BE2C (cell line): ENCODE results near the gene UGT1A6.
"Not testable (repeated sequence)": the region's sequence is repeated elsewhere in the genome, so short reads cannot be mapped to it uniquely, and the experiment has no call there.

ENCODE experiments used
- DNase-seq: peaks from one replicate; pipeline ENCODE4 v3.0.0-alpha.2; 2020
- H3K27me3 ChIP-seq: fragments of 250-450 bp; sonication (Bioruptor Pico); 2 replicates; pipeline ENCODE4 v1.5.1; 2020; ENCODE audit warnings: mild to moderate bottlenecking
- H3K36me3 ChIP-seq: fragments of 250-450 bp; sonication (Bioruptor Pico); 2 replicates; pipeline ENCODE4 v1.5.1; 2020; ENCODE audit warnings: mild to moderate bottlenecking
- H3K4me1 ChIP-seq: fragments of 250-450 bp; sonication (Bioruptor Pico); 2 replicates; pipeline ENCODE4 v1.5.1; 2020
- H3K4me3 ChIP-seq: 2 replicates; pipeline ENCODE4 v1.5.1; 2011; ENCODE audit warnings: low read depth, low read length
- H3K9me3 ChIP-seq: fragments of 250-450 bp; sonication (Bioruptor Pico); 2 replicates; pipeline ENCODE4 v1.5.1; 2020
- CTCF ChIP-seq: IDR thresholded peaks from 2 replicates; pipeline ENCODE4 v1.5.1; 2012; ENCODE audit warnings: mild to moderate bottlenecking, low read depth, low read length

Gene UGT1A6

GRCh38 chr2:233746475-233747282 is 54.0 kb downstream of the UGT1A6 start:
- H3K9me3 ChIP-seq: no peaks in the 10 kb centered on the region; the same call in 1 of the 2 replicates

GRCh38 chr2:233747283-233747544 is 54.5 kb downstream of the UGT1A6 start:
- TF ChIP-seq CTCF: no peak
- Histone ChIP-seq H3K9me3 (no peaks in the 10 kb centered on the region; the same call in 1 of the 2 replicates), H3K4me1 (no peaks in the 10 kb centered on the region), H3K4me3 (no peak overlapping the region), H3K36me3 (no peaks in the 10 kb centered on the region), H3K27me3 (no peaks in the 10 kb centered on the region; the same call in 1 of the 2 replicates)
- no peak for DNase-seq

More at GRCh38 chr2:233746475-233747282, 54.0 kb downstream of the UGT1A6 start:
- no peak for TF ChIP-seq CTCF
- Histone ChIP-seq H3K36me3 (no peaks in the 10 kb centered on the region), H3K27me3 (no peaks in the 10 kb centered on the region; the same call in 1 of the 2 replicates), H3K4me1 (no peaks in the 10 kb centered on the region), H3K4me3 (no peak overlapping the region)
- no peak for DNase-seq

GRCh38 chr2:233750689-233751088 is 58.0 kb downstream of the UGT1A6 start:
- not testable (repeated sequence) for H3K4me3 ChIP-seq, H3K36me3 ChIP-seq, DNase-seq, H3K27me3 ChIP-seq, H3K9me3 ChIP-seq, H3K4me1 ChIP-seq

GRCh38 chr2:233751212-233752009 is 58.7 kb downstream of the UGT1A6 start:
- H3K4me3 ChIP-seq, H3K27me3 ChIP-seq, H3K4me1 ChIP-seq, H3K9me3 ChIP-seq, DNase-seq, H3K36me3 ChIP-seq: not testable (repeated sequence)

GRCh38 chr2:233754872-233755611 is 62.4 kb downstream of the UGT1A6 start:
- Histone ChIP-seq H3K27me3 (no peaks in the 10 kb centered on the region), H3K4me3 (no peak overlapping the region), H3K9me3 (no peaks in the 10 kb centered on the region; the same call in 1 of the 2 replicates), H3K4me1 (no peaks in the 10 kb centered on the region), H3K36me3 (no peaks in the 10 kb centered on the region)
- TF ChIP-seq CTCF: no peak
- no peak for DNase-seq

- DNase-seq: no peak
- Histone ChIP-seq H3K4me1 (no peaks in the 10 kb centered on the region), H3K36me3 (no peaks in the 10 kb centered on the region), H3K27me3 (no peaks in the 10 kb centered on the region), H3K4me3 (no peak overlapping the region), H3K9me3 (no peaks in the 10 kb centered on the region)
- TF ChIP-seq CTCF: no peak
These were observed 63.9 kb downstream of the UGT1A6 start for GRCh38 chr2:233756429-233757081.
